Gastrocnemius medialis (tissue), 4 donors: ENCODE results near the gene MYO6. TPM values are rescaled to one million over a fixed set of nuclear protein-coding genes. Genes with fewer than 3 reads are reported as not detected.

Experiments used
- ATAC-seq, 2 donors: fragments of 150-250 bp; one replicate each; pipeline ENCODE4 v1.9.1; 2016
- DNase-seq, 2 donors: peaks; one replicate each; pipeline ENCODE4 v3.0.0-alpha.2; 2019
- H3K27ac ChIP-seq, 4 donors: fragments of 200-600 bp; sonication (generic); 1 replicate in 1 of 4; 2 replicates in 3 of 4; pipeline ENCODE4 v1.5.1; 2016 to 2018; ENCODE audit warnings: mild to moderate bottlenecking in 2 of 4, moderate library complexity in 1 of 4
- H3K27me3 ChIP-seq, 3 donors: fragments of 200-600 bp; sonication (generic) in 2 of 3; 1 replicate in 1 of 3; 2 replicates in 2 of 3; pipeline versions ENCODE4 v1.5.1 to v1.6.0; 2016 to 2019; ENCODE audit warnings: mild to moderate bottlenecking in 1 of 3, moderate library complexity in 1 of 3
- H3K36me3 ChIP-seq, 2 donors: fragments of 200-600 bp; sonication (generic) in 1 of 2; one replicate each; pipeline ENCODE4 v1.5.1; 2017 to 2018
- H3K4me1 ChIP-seq, 2 donors: fragments of 200-600 bp; sonication (generic) in 1 of 2; one replicate each; pipeline ENCODE4 v1.5.1; 2016 to 2017; ENCODE audit warnings: mild to moderate bottlenecking in 2 of 2
- H3K4me3 ChIP-seq, 4 donors: fragments of 200-600 bp; sonication (generic) in 3 of 4; 1 replicate in 1 of 4; 2 replicates in 3 of 4; pipeline ENCODE4 v1.5.1; 2016 to 2019; ENCODE audit warnings: mild to moderate bottlenecking in 2 of 4
- H3K9me3 ChIP-seq, 3 donors: fragments of 200-600 bp; sonication (generic) in 2 of 3; 1 replicate in 1 of 3; 2 replicates in 2 of 3; pipeline ENCODE4 v1.5.1; 2016 to 2019
- POLR2A ChIP-seq, 2 donors: fragments of 450-650 bp; IDR thresholded peaks; one replicate each; pipeline ENCODE4 v1.6.1; 2017; ENCODE audit warnings: antibody characterized with exemption in 2 of 2, mild to moderate bottlenecking in 2 of 2, moderate library complexity in 2 of 2
- in situ Hi-C, 4 donors: fragments of 200-750 bp; cut with MboI; loops; one replicate each; pipeline versions ENCODE4 v1.15.0 to v1.8.0; 2017; ENCODE audit warnings: low sequenced_read_pairs in 4 of 4
- intact Hi-C: fragments of 100-400 bp; cut with DNase I; formaldehyde crosslinking; loops from one replicate; pipeline ENCODE4 v1.15.1; 2023; ENCODE audit warnings: low total_unique reads
- total RNA-seq, 4 donors: library from RNA; depleted of rRNA; stranded (reverse); fragments of >200 nt; gene quantifications; one replicate each; pipeline versions ENCODE4 v1.1.0 to v1.2.3, GENCODE V29; 2016
- TF ChIP-seq, protein P1 (sequence below), 5 experiments: fragments of 450-650 bp in 3 of 5; fragments of 200-600 bp in 2 of 5; sonication (generic) in 2 of 5; IDR thresholded peaks in 4 of 5; conservative IDR thresholded peaks in 1 of 5; 1 replicate in 4 of 5; 2 replicates in 1 of 5; pipeline ENCODE4 v1.5.1; 2016 to 2019; ENCODE audit warnings: antibody characterized with exemption in 5 of 5, mild to moderate bottlenecking in 3 of 5, moderate library complexity in 3 of 5

MYO6 gene
- total RNA-seq, 4 donors from 2014 or later = 1.6 to 7.9 (median 4.2) TPM

- ATAC-seq (no peak), DNase-seq (no peak)
- Histone ChIP-seq H3K4me3 (no peak overlapping the region), H3K36me3 (no peaks in the 10 kb centered on the region), H3K4me1 (peaks cover 0 to 2% of the 10 kb centered on the region in 2 donors), H3K9me3 (no peaks in the 10 kb centered on the region), H3K27ac (no peak overlapping the region), H3K27me3 (no peaks in the 10 kb centered on the region)
- in situ Hi-C loops (no loop called here), intact Hi-C loops (no loop called here)
- TF ChIP-seq, protein P1, sequence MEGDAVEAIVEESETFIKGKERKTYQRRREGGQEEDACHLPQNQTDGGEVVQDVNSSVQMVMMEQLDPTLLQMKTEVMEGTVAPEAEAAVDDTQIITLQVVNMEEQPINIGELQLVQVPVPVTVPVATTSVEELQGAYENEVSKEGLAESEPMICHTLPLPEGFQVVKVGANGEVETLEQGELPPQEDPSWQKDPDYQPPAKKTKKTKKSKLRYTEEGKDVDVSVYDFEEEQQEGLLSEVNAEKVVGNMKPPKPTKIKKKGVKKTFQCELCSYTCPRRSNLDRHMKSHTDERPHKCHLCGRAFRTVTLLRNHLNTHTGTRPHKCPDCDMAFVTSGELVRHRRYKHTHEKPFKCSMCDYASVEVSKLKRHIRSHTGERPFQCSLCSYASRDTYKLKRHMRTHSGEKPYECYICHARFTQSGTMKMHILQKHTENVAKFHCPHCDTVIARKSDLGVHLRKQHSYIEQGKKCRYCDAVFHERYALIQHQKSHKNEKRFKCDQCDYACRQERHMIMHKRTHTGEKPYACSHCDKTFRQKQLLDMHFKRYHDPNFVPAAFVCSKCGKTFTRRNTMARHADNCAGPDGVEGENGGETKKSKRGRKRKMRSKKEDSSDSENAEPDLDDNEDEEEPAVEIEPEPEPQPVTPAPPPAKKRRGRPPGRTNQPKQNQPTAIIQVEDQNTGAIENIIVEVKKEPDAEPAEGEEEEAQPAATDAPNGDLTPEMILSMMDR (IDR thresholded peaks at IDR 0.05 in 4 of 5, conservative IDR thresholded peaks at IDR 0.05 in 1 of 5) = no peak
- TF ChIP-seq POLR2A (IDR thresholded peaks at IDR 0.05) = no peak
Measured at GRCh38 chr6:75800133-75800532, 51.1 kb downstream of the MYO6 start.

DNA sequence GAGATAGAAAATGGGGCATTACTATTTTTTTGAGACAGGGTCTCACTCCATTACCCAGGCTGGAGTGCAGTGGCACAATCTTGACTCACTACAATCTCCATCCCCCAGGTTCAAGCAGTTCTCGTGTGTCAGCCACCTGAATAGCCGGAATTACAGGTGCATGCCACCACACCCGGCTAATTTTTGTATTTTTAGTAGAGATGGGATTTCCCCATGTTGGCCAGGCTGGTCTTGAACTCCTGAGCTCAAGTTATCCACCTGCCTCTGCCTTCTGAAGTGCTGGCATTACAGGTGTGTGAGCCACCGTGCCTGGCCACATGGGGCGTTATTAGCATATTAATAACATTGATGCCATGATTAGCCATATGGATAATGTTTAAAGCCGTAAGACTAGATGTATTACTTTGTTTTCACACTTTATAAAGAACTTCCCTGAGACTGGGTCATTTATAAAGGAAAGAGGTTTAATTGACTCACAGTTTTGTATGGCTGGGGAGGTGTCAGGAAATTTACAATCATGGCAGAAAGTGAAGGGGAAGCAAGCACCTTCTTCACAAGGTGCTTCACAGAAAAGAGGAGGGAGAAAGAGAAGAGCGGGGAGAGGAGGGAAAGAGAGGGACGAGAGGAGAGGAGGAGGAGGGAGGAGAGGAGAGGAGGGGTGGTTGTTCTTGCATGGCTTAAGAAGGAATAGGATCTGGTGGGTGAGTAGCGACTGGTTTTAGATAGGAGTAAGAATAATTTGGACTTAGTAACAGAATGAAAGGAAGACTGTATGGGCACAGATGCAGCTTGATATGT, 51.9 kb downstream of the MYO6 start:
- no peaks in the 10 kb centered on the region for H3K4me1 ChIP-seq
- intact Hi-C loops (no loop called here), in situ Hi-C loops (no loop called here)
- no peak for DNase-seq
- TF ChIP-seq, protein P1 (IDR thresholded peaks at IDR 0.05 in 4 of 5, conservative IDR thresholded peaks at IDR 0.05 in 1 of 5) = no peak
- no peak for TF ChIP-seq POLR2A (IDR thresholded peaks at IDR 0.05)
- no peak for ATAC-seq
- no peaks in the 10 kb centered on the region for H3K9me3 ChIP-seq
- no peaks in the 10 kb centered on the region for H3K36me3 ChIP-seq
- H3K27ac ChIP-seq = no peak overlapping the region
- no peak overlapping the region for H3K4me3 ChIP-seq
- no peaks in the 10 kb centered on the region for H3K27me3 ChIP-seq

DNA sequence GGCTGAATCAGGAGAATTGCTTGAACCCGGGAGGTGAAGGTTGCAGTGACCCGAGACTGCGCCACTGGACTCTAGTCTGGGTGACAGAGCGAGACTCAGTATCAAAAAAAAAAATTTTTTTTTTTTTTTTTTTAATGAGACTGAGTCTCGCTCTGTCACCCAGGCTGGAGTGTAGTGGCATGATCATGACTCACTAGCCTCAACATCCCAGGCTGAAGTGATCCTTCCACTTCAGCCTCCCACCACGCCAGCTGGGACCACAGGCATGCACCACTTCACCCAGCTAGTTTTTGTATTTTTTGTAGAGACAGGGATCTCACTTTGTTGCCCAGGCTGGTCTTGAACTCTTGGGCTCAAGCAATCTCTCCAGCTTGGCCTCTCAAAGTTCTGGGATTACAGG, 53.3 kb downstream of the MYO6 start:
- H3K4me3 ChIP-seq = no peak overlapping the region
- TF ChIP-seq, protein P1 (IDR thresholded peaks at IDR 0.05 in 4 of 5, conservative IDR thresholded peaks at IDR 0.05 in 1 of 5) = no peak
- TF ChIP-seq POLR2A (IDR thresholded peaks at IDR 0.05) = no peak
- no peaks in the 10 kb centered on the region for H3K9me3 ChIP-seq
- in situ Hi-C loops (no loop called here), intact Hi-C loops (no loop called here)
- DNase-seq = no peak
- no peaks in the 10 kb centered on the region for H3K36me3 ChIP-seq
- no peak for ATAC-seq
- H3K4me1 ChIP-seq = no peaks in the 10 kb centered on the region
- H3K27me3 ChIP-seq = no peaks in the 10 kb centered on the region
- no peak overlapping the region for H3K27ac ChIP-seq

GRCh38 chr6:75808507-75808906, 59.5 kb downstream of the MYO6 start:
- H3K4me1 ChIP-seq = no peaks in the 10 kb centered on the region
- no peaks in the 10 kb centered on the region for H3K9me3 ChIP-seq
- no peak overlapping the region for H3K4me3 ChIP-seq
- ATAC-seq (no peak), DNase-seq (no peak)
- in situ Hi-C loops (no loop called here), intact Hi-C loops (no loop called here)
- no peaks in the 10 kb centered on the region for H3K36me3 ChIP-seq
- TF ChIP-seq, protein P1 (IDR thresholded peaks at IDR 0.05 in 4 of 5, conservative IDR thresholded peaks at IDR 0.05 in 1 of 5) = no peak
- TF ChIP-seq POLR2A (IDR thresholded peaks at IDR 0.05) = no peak
- H3K27me3 ChIP-seq = no peaks in the 10 kb centered on the region
- no peak overlapping the region for H3K27ac ChIP-seq
